GM21423 (cell line): ENCODE data around the gene CLN3.
"Not testable (repeated sequence)": the region's sequence is repeated elsewhere in the genome, so short reads cannot be mapped to it uniquely, and the experiment has no call there.

Experiments
- ATAC-seq: cut with Tn5 transposase; IDR thresholded peaks from one replicate; pipeline ENCODE4 v1.9.1; 2021; ENCODE audit warnings: mild to moderate bottlenecking, moderate library complexity; ENCODE audit not compliant: unreplicated experiment

CLN3 gene

GRCh38 chr16:28491970-28492474 lies at the start of gene CLN3:
CLN3 (minus strand) TSS chr16:28492074; CDS start chr16:28491759, 315 bp downstream.
- ATAC-seq, result peak; percentile 56

- ATAC-seq, result no peak
Observed at GRCh38 chr16:28540346-28540745, 48.5 kb upstream of the CLN3 start.

DNA sequence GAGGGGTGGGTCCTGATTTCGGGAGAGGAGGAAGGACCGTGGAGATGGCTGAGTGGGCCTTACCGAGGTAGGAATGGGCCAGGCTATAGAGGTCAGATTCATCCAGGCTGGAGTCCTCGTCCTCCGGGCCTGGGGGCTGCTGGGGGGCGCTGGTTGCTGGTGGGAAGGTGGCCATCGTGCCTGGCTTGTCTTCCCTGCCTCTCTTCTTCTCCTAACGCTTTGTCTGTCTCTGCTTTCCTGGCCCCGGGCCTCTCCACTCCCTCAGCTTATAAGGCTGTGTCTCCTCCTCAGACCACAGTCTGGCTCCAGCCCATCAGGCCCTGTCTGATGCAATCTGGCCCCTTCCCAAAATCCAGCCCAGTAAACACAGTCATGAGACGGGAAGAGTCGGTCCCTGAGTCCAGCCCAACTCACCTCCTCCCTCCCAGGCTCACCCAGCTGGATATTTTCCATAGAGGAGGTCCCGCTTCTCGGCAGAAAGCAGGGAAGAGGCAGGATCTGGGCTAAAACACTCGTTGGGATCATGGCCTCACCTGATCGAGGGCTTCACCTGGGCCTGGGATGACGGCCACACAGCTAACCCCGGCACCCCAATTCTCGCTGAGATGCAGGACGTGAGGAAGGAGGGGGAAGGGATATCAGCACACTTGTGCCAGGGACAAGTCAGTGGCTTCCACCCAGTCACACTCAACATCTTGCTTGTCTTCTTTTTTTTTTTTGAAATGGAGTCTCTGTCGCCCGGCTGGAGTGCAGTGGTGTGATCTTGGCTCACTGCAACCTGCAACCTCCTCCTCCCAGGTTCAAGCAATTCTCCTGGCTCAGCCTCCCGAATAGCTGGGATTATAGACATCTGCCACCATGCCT lies 47.1 kb upstream of the CLN3 start, which contains the start of gene NUPR1:
Gene NUPR1, minus strand, starts transcription at position 242 of the 864 bp plus-strand sequence. Its CDS starts 67 bp downstream, at position 175.
- no peak for ATAC-seq

GRCh38 chr16:28537964-28538732 lies 46.3 kb upstream of the CLN3 start:
- no peak for ATAC-seq

DNA sequence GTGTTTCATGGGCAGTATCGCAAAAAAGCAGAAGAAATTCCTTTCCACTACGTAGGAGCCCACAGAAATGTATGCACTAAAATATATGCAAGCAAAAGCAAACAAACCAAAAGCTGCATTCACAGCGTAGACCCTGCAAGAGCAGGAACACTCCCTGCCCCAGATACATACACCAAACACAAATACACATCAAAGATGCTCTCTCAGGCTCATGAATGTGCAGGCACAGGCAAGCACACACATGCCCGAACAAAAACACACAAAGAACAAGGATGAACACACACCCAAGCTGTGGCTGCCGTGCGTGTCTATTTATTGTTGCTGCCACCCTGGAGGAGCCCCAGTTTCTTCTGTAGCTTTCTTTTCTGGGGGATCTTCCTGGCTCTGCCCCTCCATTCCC lies 45.2 kb upstream of the CLN3 start:
- ATAC-seq, result no peak

GRCh38 chr16:28534542-28535373 lies 42.9 kb upstream of the CLN3 start:
- ATAC-seq, result no peak

GRCh38 chr16:28532940-28533647 lies 41.2 kb upstream of the CLN3 start:
- no peak for ATAC-seq

GRCh38 chr16:28531777-28532744 lies 40.2 kb upstream of the CLN3 start:
- no peak for ATAC-seq

GRCh38 chr16:28529124-28529523 lies 37.2 kb upstream of the CLN3 start:
- ATAC-seq, result no peak

DNA sequence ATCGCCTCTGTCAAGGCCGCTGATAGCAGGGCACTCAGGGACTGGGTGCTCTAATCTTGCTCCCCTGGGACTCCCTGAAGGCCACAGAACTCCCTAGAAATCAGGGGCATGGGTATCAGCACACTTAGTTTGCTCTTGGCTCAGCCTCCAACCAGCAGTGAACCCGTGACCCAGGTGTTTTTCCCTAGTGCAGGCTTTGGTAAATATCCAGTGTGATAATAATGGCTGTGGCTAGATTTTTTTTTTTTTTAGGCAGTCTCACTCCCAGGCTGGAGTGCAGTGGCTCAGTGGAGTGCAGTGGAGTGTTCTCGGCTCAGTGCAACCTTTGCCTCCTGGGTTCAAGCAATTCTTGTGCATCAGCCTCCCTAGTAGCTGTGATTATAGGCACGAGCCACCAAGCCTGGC lies 36.6 kb upstream of the CLN3 start:
- no peak for ATAC-seq

DNA sequence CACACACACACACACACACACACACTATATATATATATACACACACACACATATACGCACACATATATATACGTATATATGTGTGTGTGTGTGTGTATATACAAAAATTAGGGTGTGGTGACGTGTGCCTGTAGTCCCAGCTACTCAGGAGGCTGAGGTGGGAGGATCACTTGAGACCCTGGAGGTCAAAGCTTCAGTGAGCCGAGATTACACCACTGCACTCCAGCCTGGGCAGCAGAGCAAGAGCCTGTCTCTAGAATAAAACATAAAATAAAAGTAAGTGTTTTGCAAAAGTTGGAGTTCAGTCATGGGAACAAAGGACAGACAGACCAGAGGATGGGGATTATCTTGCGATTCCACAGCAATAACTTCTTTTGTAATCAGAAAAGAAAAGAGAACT lies 36.1 kb upstream of the CLN3 start:
- no peak for ATAC-seq

- ATAC-seq, result not testable (repeated sequence)
Observed at GRCh38 chr16:28527100-28527785, 35.4 kb upstream of the CLN3 start.

GRCh38 chr16:28526201-28527099 lies 34.6 kb upstream of the CLN3 start:
- ATAC-seq, result no peak

GRCh38 chr16:28524681-28525171 lies 32.9 kb upstream of the CLN3 start:
- no peak for ATAC-seq

GRCh38 chr16:28522792-28523191 lies 30.9 kb upstream of the CLN3 start:
- no peak for ATAC-seq

DNA sequence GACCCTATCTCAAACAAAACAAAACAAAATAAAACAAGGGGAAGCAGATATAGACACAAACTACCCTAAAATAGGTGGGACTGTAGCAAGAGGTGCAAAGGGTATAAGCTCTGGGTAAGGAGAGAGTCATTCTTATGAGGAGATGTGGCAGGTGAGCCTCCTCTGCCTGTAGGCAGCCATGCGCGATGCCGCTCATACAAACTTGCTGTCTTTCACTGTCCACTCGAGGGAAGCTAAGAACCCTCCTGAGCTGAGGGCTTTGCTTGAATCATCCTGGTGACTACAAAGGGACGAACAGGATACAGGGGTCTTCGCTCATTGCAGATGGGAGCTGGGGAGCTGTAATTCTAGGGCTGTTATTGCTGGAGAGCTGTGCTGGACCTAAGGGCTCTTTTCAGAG lies 29.6 kb upstream of the CLN3 start:
- ATAC-seq, result no peak

GRCh38 chr16:28520672-28521071 lies 28.8 kb upstream of the CLN3 start:
- ATAC-seq, result no peak
